Hepatocyte (in vitro differentiated cells): ENCODE results near the gene ADCK2. TPM values are rescaled to one million over a fixed set of nuclear protein-coding genes. Genes with fewer than 3 reads are reported as not detected.
"Not testable (repeated sequence)": the region's sequence is repeated elsewhere in the genome, so short reads cannot be mapped to it uniquely, and the experiment has no call there.

ENCODE experiments used
- DNase-seq: peaks from one replicate; pipeline ENCODE4 v3.0.0-alpha.2; 2016; ENCODE audit warnings: low spot score
- H2AFZ ChIP-seq: fragments of 200-600 bp; sonication (generic); 2 replicates; pipeline ENCODE4 v1.6.0; 2016; ENCODE audit warnings: antibody characterized with exemption, mild to moderate bottlenecking
- H3K27ac ChIP-seq: fragments of 200-600 bp; sonication (generic); 2 replicates; pipeline ENCODE4 v1.5.1; 2016; ENCODE audit warnings: mild to moderate bottlenecking
- H3K27me3 ChIP-seq: fragments of 200-600 bp; sonication (generic); 2 replicates; pipeline ENCODE4 v1.6.1; 2016
- H3K36me3 ChIP-seq: fragments of 200-600 bp; sonication (generic); replicated peaks from 2 replicates; pipeline ENCODE4 v1.5.1; 2016; ENCODE audit warnings: low read depth; ENCODE audit not compliant: insufficient read depth
- H3K4me1 ChIP-seq: fragments of 200-600 bp; sonication (generic); 2 replicates; pipeline ENCODE4 v1.5.1; 2016; ENCODE audit warnings: mild to moderate bottlenecking, moderate library complexity; ENCODE audit not compliant: insufficient read depth
- H3K4me2 ChIP-seq: fragments of 200-600 bp; sonication (generic); 2 replicates; pipeline ENCODE4 v1.6.0; 2016
- H3K4me3 ChIP-seq: fragments of 200-600 bp; sonication (generic); 2 replicates; pipeline ENCODE4 v1.5.1; 2016; ENCODE audit warnings: mild to moderate bottlenecking
- H3K79me2 ChIP-seq: fragments of 200-600 bp; sonication (generic); 2 replicates; pipeline ENCODE4 v1.6.0; 2017; ENCODE audit warnings: mild to moderate bottlenecking
- H3K9me2 ChIP-seq: fragments of 200-600 bp; sonication (generic); replicated peaks from 2 replicates; pipeline ENCODE4 v1.6.0; 2017; ENCODE audit warnings: mild to moderate bottlenecking; ENCODE audit not compliant: insufficient read depth
- H3K9me3 ChIP-seq: fragments of 200-600 bp; sonication (generic); 2 replicates; pipeline ENCODE4 v1.5.1; 2016; ENCODE audit warnings: low read depth, mild to moderate bottlenecking
- H4K20me1 ChIP-seq: fragments of 200-600 bp; sonication (generic); 2 replicates; pipeline ENCODE4 v1.6.0; 2016; ENCODE audit warnings: mild to moderate bottlenecking; ENCODE audit not compliant: insufficient read depth, poor library complexity, severe bottlenecking
- CTCF ChIP-seq: fragments of 200-600 bp; sonication (generic); IDR thresholded peaks from 2 replicates; pipeline ENCODE4 v1.5.1; 2016; ENCODE audit warnings: antibody characterized with exemption, mild to moderate bottlenecking; ENCODE audit not compliant: poor library complexity
- EZH2 ChIP-seq: fragments of 200-600 bp; sonication (generic); IDR thresholded peaks from 2 replicates; pipeline ENCODE4 v1.6.1; 2016; ENCODE audit warnings: antibody characterized with exemption, mild to moderate bottlenecking, borderline replicate concordance
- EZH2phosphoT487 ChIP-seq: fragments of 200-600 bp; sonication (generic); IDR thresholded peaks from one replicate; pipeline ENCODE4 v1.6.1; 2018; ENCODE audit warnings: antibody characterized with exemption, mild to moderate bottlenecking, low read depth, moderate library complexity; ENCODE audit not compliant: unreplicated experiment, severe bottlenecking
- WGBS: methylation state at CpG from one replicate; pipeline ENCODE4 v1.1.6; 2016; ENCODE audit warnings: low lambda C conversion rate; ENCODE audit errors: missing lambda C conversion rate; 5-methylcytosine and 5-hydroxymethylcytosine counted together
- polyA plus RNA-seq: library from polyadenylated mRNA; unstranded; fragments of >200 nt; fragmentation: Nextera tagmentation; extraction: Ambion mirVana; gene quantifications from 2 replicates; pipeline ENCODE4 v1.2.1, GENCODE V29; 2016
- total RNA-seq: library from RNA; depleted of rRNA; stranded (reverse); fragments of >200 nt; gene quantifications from 2 replicates; pipeline ENCODE4 v1.2.3, GENCODE V29; 2014

Gene ADCK2
- total and polyA plus RNA-seq, 2 experiments from 2014 or later, result 22.4 to 24.2 TPM

GRCh38 chr7:140676306-140676705 is 3.6 kb downstream of the ADCK2 start:
- H3K4me1 ChIP-seq, result peaks cover 14% of the 10 kb centered on the region

GRCh38 chr7:140676956-140677355 is 4.2 kb downstream of the ADCK2 start:
- peaks cover 14% of the 10 kb centered on the region for H3K4me1 ChIP-seq
- H3K36me3 ChIP-seq, H2AFZ ChIP-seq, H3K79me2 ChIP-seq, H3K9me2 ChIP-seq, H3K4me3 ChIP-seq, DNase-seq, H3K4me2 ChIP-seq, H3K27ac ChIP-seq, H3K27me3 ChIP-seq, H4K20me1 ChIP-seq, H3K9me3 ChIP-seq: not testable (repeated sequence)
- 96% methylated on average over 11 of the region's 11 CpGs for WGBS

More at GRCh38 chr7:140676306-140676705, 3.6 kb downstream of the ADCK2 start:
- Histone ChIP-seq H3K4me3 (no peak overlapping the region), H3K9me3 (no peaks in the 10 kb centered on the region), H3K27me3 (no peaks in the 10 kb centered on the region), H3K9me2 (no peaks in the 10 kb centered on the region), H4K20me1 (no peaks in the 10 kb centered on the region), H3K27ac (no peak overlapping the region), H3K36me3 (no peaks in the 10 kb centered on the region), H3K4me2 (no peak overlapping the region), H2AFZ (no peak overlapping the region), H3K79me2 (no peaks in the 10 kb centered on the region)
- WGBS, result 93% methylated on average over 3 of the region's 3 CpGs
- DNase-seq, result no peak
- TF ChIP-seq EZH2, result no peak
- TF ChIP-seq CTCF, result no peak

GRCh38 chr7:140677496-140677895 is 4.8 kb downstream of the ADCK2 start:
- Histone ChIP-seq H3K4me3 (no peak overlapping the region), H3K27ac (no peak overlapping the region), H3K27me3 (no peaks in the 10 kb centered on the region), H4K20me1 (no peaks in the 10 kb centered on the region), H3K9me3 (no peaks in the 10 kb centered on the region), H3K4me2 (no peak overlapping the region), H3K9me2 (no peaks in the 10 kb centered on the region), H3K79me2 (no peaks in the 10 kb centered on the region), H3K36me3 (no peaks in the 10 kb centered on the region), H3K4me1 (peaks cover 14% of the 10 kb centered on the region), H2AFZ (no peak overlapping the region)
- WGBS, result 89% methylated on average over 3 of the region's 3 CpGs
- no peak for DNase-seq
- TF ChIP-seq EZH2phosphoT487, result no peak
- TF ChIP-seq CTCF, result no peak
- TF ChIP-seq EZH2, result no peak

- Histone ChIP-seq H3K9me3 (no peaks in the 10 kb centered on the region), H3K4me1 (peaks cover 14% of the 10 kb centered on the region), H3K27me3 (no peaks in the 10 kb centered on the region), H3K4me3 (no peak overlapping the region), H3K79me2 (no peaks in the 10 kb centered on the region), H4K20me1 (no peaks in the 10 kb centered on the region), H3K27ac (no peak overlapping the region), H3K36me3 (no peaks in the 10 kb centered on the region), H2AFZ (no peak overlapping the region), H3K9me2 (no peaks in the 10 kb centered on the region), H3K4me2 (no peak overlapping the region)
- DNase-seq, result no peak
- TF ChIP-seq CTCF, result no peak
- TF ChIP-seq EZH2phosphoT487, result no peak
- no peak for TF ChIP-seq EZH2
- WGBS, result 95% methylated on average over 20 of the region's 20 CpGs
Measured at GRCh38 chr7:140678081-140678815, 5.5 kb downstream of the ADCK2 start.
